IPS DF 4.7 (cell line): Measurements from ENCODE around the gene ASCL3.
"Not testable (repeated sequence)": the region's sequence is repeated elsewhere in the genome, so short reads cannot be mapped to it uniquely, and the experiment has no call there.

ENCODE experiments used
- DNase-seq: peaks from one replicate; pipeline ENCODE4 v3.0.0-alpha.2; 2013; ENCODE audit warnings: low spot score; ENCODE audit errors: extremely low read depth

ASCL3 gene

GRCh38 chr11:8910649-8911026 is 32.2 kb downstream of the ASCL3 start:
- DNase-seq = no peak

GRCh38 chr11:8908099-8908498 is 34.7 kb downstream of the ASCL3 start:
- DNase-seq = no peak

- no peak for DNase-seq
Measured at GRCh38 chr11:8907116-8907515, 35.7 kb downstream of the ASCL3 start.

- DNase-seq = no peak
Measured at GRCh38 chr11:8905528-8906165, 37.2 kb downstream of the ASCL3 start.

GRCh38 chr11:8899119-8899753 is 43.6 kb downstream of the ASCL3 start:
- DNase-seq = no peak

- not testable (repeated sequence) for DNase-seq
Measured at GRCh38 chr11:8891185-8891584, 51.6 kb downstream of the ASCL3 start.
